ENCODE data around the gene RETREG2. TPM values are rescaled to one million over a fixed set of nuclear protein-coding genes. Genes with fewer than 3 reads are reported as not detected.

RETREG2 gene
- total RNA-seq, 1 experiment from 2014 or later, result 106 TPM

- H3K27me3 ChIP-seq (ENCODE audit: control insufficient read depth, insufficient read depth, low read length), result no peaks in the 10 kb centered on the region
- in situ Hi-C loops (cut with HindIII; ENCODE audit: low pct_unique_long_range_greater_than_20kb, low sequenced_read_pairs), result no loop called here
Measured at GRCh38 chr2:219205981-219206327, 27.9 kb downstream of the RETREG2 start.

More at GRCh38 chr2:219205981-219206327, 27.9 kb downstream of the RETREG2 start:
- ATAC-seq (no peak), DNase-seq (ENCODE audit: low read depth, low spot score) (no peak)
- H3K4me3 ChIP-seq (ENCODE audit: low read depth in 2 of 2, low read length in 2 of 2), result peak overlapping the region; percentile 55 to 93
- peak overlapping the region; percentile 86 for H3K27ac ChIP-seq (ENCODE audit: low read length)
- ChIA-PET CTCF (no interaction called here), POLR2A (interaction anchor here (0.5 to 0.6 kb wide), 2 partner anchors 10 to 109 kb away, joined by 3 to 5 read pairs; no protein-coding TSS in a partner anchor)
- no TSS peak for BruUV-seq (replicated peaks)
- no peak for TF ChIP-seq CTCF (IDR thresholded peaks at IDR 0.05)
- TF ChIP-seq TCF7L2 (IDR thresholded peaks at IDR 0.05; ENCODE audit: low read depth, low read length), result no peak
- no peak for TF ChIP-seq SIN3A (IDR thresholded peaks at IDR 0.05; ENCODE audit: borderline replicate concordance, insufficient read depth, low read depth, low read length)
- no peak for TF ChIP-seq POLR2AphosphoS5 (IDR thresholded peaks at IDR 0.05; ENCODE audit: low read depth, low read length)
- no peak for TF ChIP-seq REST (IDR thresholded peaks at IDR 0.05; ENCODE audit: insufficient read depth in 1 of 2, low read depth in 2 of 2, low read length in 1 of 2)
- H3K9me3 ChIP-seq (ENCODE audit: control insufficient read depth, insufficient read depth, low read depth, low read length), result no peaks in the 10 kb centered on the region
- peaks cover 16% of the 10 kb centered on the region for H3K4me1 ChIP-seq (ENCODE audit: control insufficient read depth, insufficient read depth, low read length)
- H3K36me3 ChIP-seq (ENCODE audit: control insufficient read depth, insufficient read depth, low read length), result 0 out of 2 replicates have a peak, but pooled peaks cover 2% of the 10 kb centered on the region
- intact Hi-C loops (cut with micrococcal nuclease; ENCODE audit: unreplicated experiment), result no loop called here

Data from Panc1 (cell line).